Immature natural killer cell (primary cell): ENCODE data around the gene ZHX3. TPM values are rescaled to one million over a fixed set of nuclear protein-coding genes. Genes with fewer than 3 reads are reported as not detected.

ENCODE experiments used
- DNase-seq, 3 donors: peaks; one replicate each; pipeline ENCODE4 v3.0.0; 2022; ENCODE audit warnings: mixed read lengths in 1 of 3
- H3K27ac Mint-ChIP-seq, 6 donors: one replicate each; pipeline ENCODE4 v1.8.0; 2020; ENCODE audit warnings: mixed read lengths in 6 of 6, mild to moderate bottlenecking in 5 of 6, inconsistent platforms in 4 of 6, moderate library complexity in 3 of 6
- H3K27me3 Mint-ChIP-seq, 3 donors: one replicate each; pipeline ENCODE4 v1.8.0; 2020 to 2021; ENCODE audit warnings: low read depth in 3 of 3, mild to moderate bottlenecking in 3 of 3, mixed read lengths in 3 of 3, moderate library complexity in 3 of 3, inconsistent platforms in 1 of 3
- H3K36me3 Mint-ChIP-seq, 3 donors: one replicate each; pipeline ENCODE4 v1.8.0; 2020; ENCODE audit warnings: mixed read lengths in 3 of 3, inconsistent platforms in 2 of 3, mild to moderate bottlenecking in 2 of 3
- H3K4me1 Mint-ChIP-seq, 2 donors: one replicate each; pipeline ENCODE4 v1.8.0; 2020; ENCODE audit warnings: inconsistent platforms in 2 of 2, mild to moderate bottlenecking in 2 of 2, mixed read lengths in 2 of 2, moderate library complexity in 1 of 2
- H3K4me3 Mint-ChIP-seq, 5 donors: one replicate each; pipeline ENCODE4 v1.8.0; 2020; ENCODE audit warnings: mild to moderate bottlenecking in 5 of 5, mixed read lengths in 5 of 5, inconsistent platforms in 3 of 5, moderate library complexity in 3 of 5
- H3K9me3 Mint-ChIP-seq, 6 donors: one replicate each; pipeline ENCODE4 v1.8.0; 2020; ENCODE audit warnings: mild to moderate bottlenecking in 6 of 6, mixed read lengths in 6 of 6, inconsistent platforms in 4 of 6, moderate library complexity in 3 of 6
- polyA plus RNA-seq, 3 donors: library from polyadenylated mRNA; unstranded; fragments of 300-500 nt; fragmentation: Illumina TruSeq; gene quantifications; one replicate each; pipeline ENCODE4 v1.2.3, GENCODE V29; 2021

Gene ZHX3
- polyA plus RNA-seq, 3 donors from 2014 or later: 2.1 to 3.9 (median 3.3) TPM

DNA sequence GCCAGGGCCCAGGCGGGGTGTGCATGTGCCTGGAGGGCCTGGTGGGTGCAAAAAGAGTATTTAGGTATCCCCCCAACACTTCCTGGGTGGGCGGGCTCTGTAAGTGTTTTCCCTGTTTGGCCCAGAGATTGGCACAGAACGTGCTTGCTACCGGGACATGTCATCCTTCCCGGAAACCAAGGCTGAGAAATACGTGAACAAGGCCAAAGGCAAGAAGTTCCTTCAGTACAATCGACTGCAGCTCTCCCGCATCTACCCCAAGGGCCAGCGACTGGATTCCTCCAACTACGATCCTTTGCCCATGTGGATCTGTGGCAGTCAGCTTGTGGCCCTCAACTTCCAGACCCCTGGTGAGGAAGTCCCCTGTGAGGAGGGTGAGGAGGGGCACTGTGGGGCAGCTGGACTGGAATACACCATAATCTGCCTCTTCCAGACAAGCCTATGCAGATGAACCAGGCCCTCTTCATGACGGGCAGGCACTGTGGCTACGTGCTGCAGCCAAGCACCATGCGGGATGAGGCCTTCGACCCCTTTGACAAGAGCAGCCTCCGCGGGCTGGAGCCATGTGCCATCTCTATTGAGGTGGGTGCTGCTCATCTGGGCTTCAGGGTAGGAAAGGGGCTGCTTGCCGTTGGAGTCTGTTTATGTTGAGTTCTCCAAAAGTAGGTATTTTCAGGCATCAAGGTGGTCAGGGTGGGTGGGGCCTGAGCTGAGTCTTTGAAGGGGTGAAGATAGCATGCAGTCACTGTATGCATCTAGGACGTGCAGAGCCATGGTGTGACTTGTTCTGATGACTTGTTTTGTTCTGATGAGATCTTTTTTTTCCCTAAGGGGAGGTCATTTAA is 145.0 kb downstream of the ZHX3 start:
- H3K4me1 Mint-ChIP-seq: peaks cover 11% of the 10 kb centered on the region in 2 donors
- H3K4me3 Mint-ChIP-seq: no peak overlapping the region
- DNase-seq: no peak
- H3K27ac Mint-ChIP-seq: peak overlapping the region in 1 of 6 donors; percentile 9
- H3K27me3 Mint-ChIP-seq: peaks cover 1 to 8% (median 4%) of the 10 kb centered on the region in 3 donors
- no peaks in the 10 kb centered on the region for H3K9me3 Mint-ChIP-seq
- peaks cover 27 to 74% (median 45%) of the 10 kb centered on the region in 3 donors for H3K36me3 Mint-ChIP-seq

DNA sequence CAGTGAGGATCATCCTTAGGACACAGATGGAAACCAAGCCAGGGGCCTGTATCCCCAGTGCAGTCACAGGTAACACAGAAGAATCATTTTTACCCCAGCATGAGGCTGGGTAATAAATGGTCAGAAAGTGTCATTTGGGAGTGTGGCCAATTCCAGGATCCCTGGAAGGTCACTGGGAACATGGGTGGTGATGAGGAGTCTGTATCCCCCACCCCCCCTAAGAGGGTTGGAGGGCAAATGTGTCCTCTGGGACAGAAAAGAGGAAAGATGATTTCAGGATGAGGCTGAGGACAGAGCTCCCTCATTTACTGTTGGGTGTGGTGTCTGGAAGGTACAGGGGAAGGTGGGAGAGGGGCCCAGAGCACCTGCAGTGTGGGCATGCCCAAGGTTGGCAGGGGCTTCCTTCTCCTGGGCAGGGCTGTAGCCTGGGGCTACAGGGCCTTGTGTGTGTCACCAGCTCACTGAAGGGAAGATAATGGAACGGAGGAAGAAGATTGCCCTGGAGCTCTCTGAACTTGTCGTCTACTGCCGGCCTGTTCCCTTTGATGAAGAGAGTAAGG is 145.7 kb downstream of the ZHX3 start:
- H3K4me3 Mint-ChIP-seq: no peak overlapping the region
- H3K27me3 Mint-ChIP-seq: peaks cover 5 to 8% (median 7%) of the 10 kb centered on the region in 3 donors
- peaks cover 32 to 81% (median 52%) of the 10 kb centered on the region in 3 donors for H3K36me3 Mint-ChIP-seq
- no peak for DNase-seq
- peaks cover 18% of the 10 kb centered on the region in 2 donors for H3K4me1 Mint-ChIP-seq
- no peaks in the 10 kb centered on the region for H3K9me3 Mint-ChIP-seq
- no peak overlapping the region for H3K27ac Mint-ChIP-seq

- no peaks in the 10 kb centered on the region for H3K9me3 Mint-ChIP-seq
- H3K27ac Mint-ChIP-seq: peak overlapping the region in 2 of 6 donors; percentile 13 to 29
- H3K4me3 Mint-ChIP-seq: no peak overlapping the region
- DNase-seq: no peak
- H3K27me3 Mint-ChIP-seq: peaks cover 6 to 8% (median 7%) of the 10 kb centered on the region in 3 donors
- H3K36me3 Mint-ChIP-seq: peaks cover 39 to 81% (median 65%) of the 10 kb centered on the region in 3 donors
- H3K4me1 Mint-ChIP-seq: peaks cover 24 to 26% of the 10 kb centered on the region in 2 donors
Measured at GRCh38 chr20:41170386-41171105, 147.0 kb downstream of the ZHX3 start.

- H3K9me3 Mint-ChIP-seq: no peaks in the 10 kb centered on the region
- H3K27me3 Mint-ChIP-seq: peaks cover 6 to 8% (median 7%) of the 10 kb centered on the region in 3 donors
- H3K27ac Mint-ChIP-seq: no peak overlapping the region
- peaks cover 24 to 28% of the 10 kb centered on the region in 2 donors for H3K4me1 Mint-ChIP-seq
- no peak overlapping the region for H3K4me3 Mint-ChIP-seq
- no peak for DNase-seq
- H3K36me3 Mint-ChIP-seq: peaks cover 44 to 85% (median 69%) of the 10 kb centered on the region in 3 donors
Measured at GRCh38 chr20:41169791-41170351, 147.7 kb downstream of the ZHX3 start.

DNA sequence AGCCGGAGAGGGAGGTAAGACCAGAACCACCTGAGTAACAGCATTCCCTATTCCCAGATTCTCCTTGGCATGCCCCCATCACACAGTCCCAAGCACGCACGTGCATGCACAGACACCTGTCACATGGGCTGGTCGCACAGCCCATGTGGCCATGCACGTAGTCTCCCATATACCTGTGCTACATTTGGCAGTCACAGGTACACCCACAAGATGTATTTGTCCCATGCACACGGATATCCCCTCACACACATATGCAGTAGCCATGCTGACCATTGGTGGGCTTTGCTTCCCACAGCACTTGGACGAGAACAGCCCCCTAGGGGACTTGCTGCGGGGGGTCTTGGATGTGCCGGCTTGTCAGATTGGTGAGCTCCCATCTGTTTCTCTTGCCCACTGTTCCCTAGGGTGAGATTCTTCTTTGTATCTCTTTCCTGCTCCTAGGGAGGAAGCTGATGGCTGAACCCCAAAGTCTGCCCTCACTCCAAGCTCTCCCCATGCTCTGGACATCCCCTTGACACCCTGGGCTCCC is 148.3 kb downstream of the ZHX3 start:
- peaks cover 6 to 8% (median 7%) of the 10 kb centered on the region in 3 donors for H3K27me3 Mint-ChIP-seq
- peaks cover 44 to 85% (median 74%) of the 10 kb centered on the region in 3 donors for H3K36me3 Mint-ChIP-seq
- no peak overlapping the region for H3K27ac Mint-ChIP-seq
- no peak overlapping the region for H3K4me3 Mint-ChIP-seq
- no peaks in the 10 kb centered on the region for H3K9me3 Mint-ChIP-seq
- no peak for DNase-seq
- H3K4me1 Mint-ChIP-seq: peaks cover 24 to 32% of the 10 kb centered on the region in 2 donors

- H3K4me3 Mint-ChIP-seq: peak overlapping the region in 3 of 5 donors; percentile 18 to 39 (median 21)
- H3K27me3 Mint-ChIP-seq: peaks cover 6 to 8% (median 7%) of the 10 kb centered on the region in 3 donors
- H3K27ac Mint-ChIP-seq: no peak overlapping the region
- H3K9me3 Mint-ChIP-seq: no peaks in the 10 kb centered on the region
- no peak for DNase-seq
- peaks cover 24 to 33% of the 10 kb centered on the region in 2 donors for H3K4me1 Mint-ChIP-seq
- H3K36me3 Mint-ChIP-seq: peaks cover 51 to 88% (median 76%) of the 10 kb centered on the region in 3 donors
Measured at GRCh38 chr20:41168281-41169161, 149.0 kb downstream of the ZHX3 start.

DNA sequence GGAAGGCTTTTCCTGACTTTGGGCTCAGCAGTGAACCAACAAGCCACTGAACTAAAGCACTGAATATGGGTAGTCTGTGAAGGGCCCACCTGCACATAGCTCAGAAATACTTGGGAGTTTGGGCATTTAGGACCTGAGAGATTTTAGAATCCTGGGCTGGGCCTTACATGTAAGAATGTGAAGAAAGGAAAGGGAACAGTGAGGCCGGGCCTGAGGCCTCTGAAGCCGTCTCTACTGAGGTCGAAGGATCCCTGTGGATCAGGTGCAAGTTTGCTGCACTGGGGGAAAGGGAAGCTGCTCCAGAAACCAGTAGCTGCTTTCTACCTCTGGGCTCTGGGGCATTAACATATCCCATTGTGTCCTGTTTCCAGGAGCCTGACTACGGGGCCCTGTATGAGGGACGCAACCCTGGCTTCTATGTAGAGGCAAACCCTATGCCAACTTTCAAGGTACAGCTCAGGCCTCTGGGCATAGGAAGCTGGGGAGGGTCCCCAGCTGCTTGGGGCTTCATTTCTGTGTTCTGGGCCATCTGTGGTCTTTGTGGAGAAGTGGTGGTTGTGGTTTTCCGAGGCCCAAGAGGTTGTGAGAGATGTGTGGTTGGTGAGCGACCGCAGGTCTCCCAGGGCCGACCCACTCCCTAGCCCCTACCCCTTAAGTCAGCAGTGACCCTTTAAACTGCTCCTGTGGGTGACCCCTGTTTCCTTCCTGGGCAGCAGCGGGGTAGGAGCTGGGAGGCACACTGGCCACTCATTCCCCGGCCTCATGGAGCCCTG is 149.9 kb downstream of the ZHX3 start:
- H3K9me3 Mint-ChIP-seq: no peaks in the 10 kb centered on the region
- H3K27me3 Mint-ChIP-seq: peaks cover 6 to 8% (median 7%) of the 10 kb centered on the region in 3 donors
- H3K27ac Mint-ChIP-seq: no peak overlapping the region
- H3K4me3 Mint-ChIP-seq: peak overlapping the region; percentile 18 to 56 (median 39)
- peaks cover 46 to 88% (median 72%) of the 10 kb centered on the region in 3 donors for H3K36me3 Mint-ChIP-seq
- DNase-seq: peak; percentile 31 to 36 (median 35)
- peaks cover 24 to 33% of the 10 kb centered on the region in 2 donors for H3K4me1 Mint-ChIP-seq

GRCh38 chr20:41167118-41167470 is 150.4 kb downstream of the ZHX3 start:
- DNase-seq: no peak
- H3K4me3 Mint-ChIP-seq: peak overlapping the region in 2 of 5 donors; percentile 20 to 56
- no peaks in the 10 kb centered on the region for H3K9me3 Mint-ChIP-seq
- H3K36me3 Mint-ChIP-seq: peaks cover 46 to 87% (median 71%) of the 10 kb centered on the region in 3 donors
- H3K27me3 Mint-ChIP-seq: peaks cover 6 to 8% (median 7%) of the 10 kb centered on the region in 3 donors
- H3K27ac Mint-ChIP-seq: no peak overlapping the region
- H3K4me1 Mint-ChIP-seq: peaks cover 24 to 33% of the 10 kb centered on the region in 2 donors

DNA sequence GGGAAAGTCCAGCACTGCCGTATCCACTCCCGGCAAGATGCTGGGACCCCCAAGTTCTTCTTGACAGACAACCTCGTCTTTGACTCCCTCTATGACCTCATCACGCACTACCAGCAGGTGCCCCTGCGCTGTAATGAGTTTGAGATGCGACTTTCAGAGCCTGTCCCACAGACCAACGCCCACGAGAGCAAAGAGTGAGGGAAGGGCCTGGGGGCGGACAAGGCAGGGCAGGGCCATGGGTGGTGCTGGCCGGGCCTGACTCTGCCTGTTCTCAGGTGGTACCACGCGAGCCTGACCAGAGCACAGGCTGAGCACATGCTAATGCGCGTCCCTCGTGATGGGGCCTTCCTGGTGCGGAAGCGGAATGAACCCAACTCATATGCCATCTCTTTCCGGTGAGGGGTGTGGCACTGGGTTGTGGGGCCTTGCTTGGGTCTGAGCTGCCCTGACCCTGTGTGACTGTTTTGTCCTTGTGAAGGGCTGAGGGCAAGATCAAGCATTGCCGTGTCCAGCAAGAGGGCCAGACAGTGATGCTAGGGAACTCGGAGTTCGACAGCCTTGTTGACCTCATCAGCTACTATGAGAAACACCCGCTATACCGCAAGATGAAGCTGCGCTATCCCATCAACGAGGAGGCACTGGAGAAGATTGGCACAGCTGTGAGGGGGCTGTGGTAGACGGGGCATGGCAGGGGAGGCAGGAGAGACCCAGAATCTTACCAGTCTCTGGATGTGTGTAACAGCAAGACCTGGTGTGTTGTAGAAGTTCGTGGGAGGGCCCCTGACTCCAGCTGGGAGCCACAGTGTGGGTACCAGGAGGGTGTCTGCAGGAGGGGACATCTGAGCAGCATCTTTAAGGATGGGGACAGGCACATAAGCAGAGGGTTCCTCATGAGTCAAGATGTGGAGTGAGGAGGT is 151.1 kb downstream of the ZHX3 start:
- no peak for DNase-seq
- Mint-ChIP-seq H3K4me3 (peak overlapping the region in 3 of 5 donors; percentile 23 to 46 (median 39)), H3K9me3 (no peaks in the 10 kb centered on the region), H3K4me1 (peaks cover 24 to 36% of the 10 kb centered on the region in 2 donors), H3K27me3 (peaks cover 6 to 8% (median 7%) of the 10 kb centered on the region in 3 donors), H3K27ac (no peak overlapping the region), H3K36me3 (peaks cover 41 to 81% (median 67%) of the 10 kb centered on the region in 3 donors)

DNA sequence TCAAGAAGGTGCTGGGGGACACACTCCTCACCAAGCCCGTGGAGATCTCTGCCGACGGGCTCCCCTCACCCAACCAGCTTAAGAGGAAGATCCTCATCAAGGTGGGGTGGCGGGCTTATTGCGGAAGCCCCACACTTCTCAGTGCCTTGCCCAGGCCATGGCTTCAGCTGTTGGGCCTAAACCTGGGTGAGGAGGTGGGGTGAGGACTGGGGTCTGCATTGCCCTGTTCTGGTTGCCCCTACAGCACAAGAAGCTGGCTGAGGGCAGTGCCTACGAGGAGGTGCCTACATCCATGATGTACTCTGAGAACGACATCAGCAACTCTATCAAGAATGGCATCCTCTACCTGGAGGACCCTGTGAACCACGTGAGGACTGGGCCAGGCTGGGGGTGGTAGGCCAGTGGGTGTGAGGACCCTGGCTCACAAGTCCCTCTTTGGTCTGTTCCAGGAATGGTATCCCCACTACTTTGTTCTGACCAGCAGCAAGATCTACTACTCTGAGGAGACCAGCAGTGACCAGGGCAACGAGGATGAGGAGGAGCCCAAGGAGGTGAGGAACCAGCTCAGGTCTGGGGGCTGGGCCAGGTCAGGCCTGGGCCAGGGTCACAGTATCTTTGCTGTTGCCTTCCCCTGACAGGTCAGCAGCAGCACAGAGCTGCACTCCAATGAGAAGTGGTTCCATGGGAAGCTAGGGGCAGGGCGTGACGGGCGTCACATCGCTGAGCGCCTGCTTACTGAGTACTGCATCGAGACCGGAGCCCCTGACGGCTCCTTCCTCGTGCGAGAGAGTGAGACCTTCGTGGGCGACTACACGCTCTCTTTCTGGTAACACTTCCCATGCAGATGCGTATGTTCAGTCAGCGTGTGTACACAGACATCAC is 152.3 kb downstream of the ZHX3 start:
- Mint-ChIP-seq H3K27ac (peak overlapping the region in 1 of 6 donors; percentile 40), H3K9me3 (no peaks in the 10 kb centered on the region), H3K4me3 (no peak overlapping the region), H3K4me1 (peaks cover 35 to 46% of the 10 kb centered on the region in 2 donors), H3K36me3 (peaks cover 45 to 81% (median 70%) of the 10 kb centered on the region in 3 donors), H3K27me3 (peaks cover 2 to 6% (median 5%) of the 10 kb centered on the region in 3 donors)
- DNase-seq: no peak
